ENCODE data around the gene PGD. TPM values are rescaled to one million over a fixed set of nuclear protein-coding genes. Genes with fewer than 3 reads are reported as not detected.

The PGD gene
- total and polyA plus RNA-seq, 10 of the 15 experiments (the other 5 are each of a cell fraction or from before 2014, with no cell fraction given), result 108 to 262 (median 171) TPM

- intact Hi-C loops (cut with micrococcal nuclease; ENCODE audit: unreplicated experiment) (no loop called here), in situ Hi-C loops (cut with MboI) (no loop called here)
- no peak for FAIRE-seq
- Histone ChIP-seq H3K4me3 (no peak within 1 kb of the TSS), H3K79me2 (ENCODE audit: control insufficient read depth, insufficient read depth, low read length) (no peaks in the 10 kb centered on the region), H3K27ac (ENCODE audit: control insufficient read depth, insufficient read depth) (no peak within 1 kb of the TSS), H3K4me2 (ENCODE audit: control insufficient read depth, insufficient read depth) (no peak within 1 kb of the TSS), H3K9me3 (replicated peaks; ENCODE audit: control insufficient read depth, insufficient read depth, low read length) (no peaks in the 10 kb centered on the region; the same call in 2 of the 3 replicates), H3K27me3 (replicated peaks in 1 of 2; ENCODE audit: control insufficient read depth in 2 of 2, insufficient read depth in 2 of 2, low read length in 1 of 2) (no peaks in the 10 kb centered on the region), H3K36me3 (ENCODE audit: control insufficient read depth in 2 of 2, insufficient read depth in 2 of 2, low read length in 1 of 2) (no peaks in the 10 kb centered on the region), H4K20me1 (ENCODE audit: control insufficient read depth, insufficient read depth) (no peaks in the 10 kb centered on the region), H3K4me1 (ENCODE audit: control insufficient read depth, insufficient read depth, low read length) (no peaks in the 10 kb centered on the region), H3K9ac (ENCODE audit: control insufficient read depth, insufficient read depth, low read length) (no peak within 1 kb of the TSS), H2AFZ (ENCODE audit: control insufficient read depth, low read depth, low read length) (no peak within 1 kb of the TSS)
- ChIA-PET CTCF (interaction anchor here (1.1 kb wide), 1 partner anchor 45 kb away, joined by 3 read pairs; no protein-coding TSS in a partner anchor), POLR2A (no interaction called here), RAD21 (ENCODE audit: unreplicated experiment) (no interaction called here), SMC1A (ENCODE audit: uncharacterized antibody, unreplicated experiment) (no interaction called here)
- TF ChIP-seq ZNF592 (IDR thresholded peaks at IDR 0.05) (no peak), FOXM1 (IDR thresholded peaks at IDR 0.05; ENCODE audit: low read depth, low read length) (no peak), CBFB (IDR thresholded peaks at IDR 0.05; ENCODE audit: low read depth) (no peak), IRF3 (IDR thresholded peaks at IDR 0.05) (no peak), MYB (IDR thresholded peaks at IDR 0.05; ENCODE audit: borderline replicate concordance, low read depth, low read length) (no peak), GATAD2B (conservative IDR thresholded peaks at IDR 0.05; ENCODE audit: low read depth) (no peak), ZNF207 (IDR thresholded peaks at IDR 0.05; ENCODE audit: borderline replicate concordance) (no peak), MXI1 (IDR thresholded peaks at IDR 0.05; ENCODE audit: low read depth, low read length) (no peak), SIX5 (IDR thresholded peaks at IDR 0.05; ENCODE audit: low read depth, low read length, severe bottlenecking) (no peak)
- 96% methylated on average over 10 of the region's 10 CpGs for WGBS (ENCODE audit: insufficient coverage, insufficient replicate concordance, low lambda C conversion rate, missing lambda C conversion rate)
- ATAC-seq, result no peak
- BruUV-seq (replicated peaks), result no TSS peak
- no peak for DNase-seq (ENCODE audit: low read depth, low spot score)
Measured at GRCh38 chr1:10449751-10450150, 50.9 kb downstream of the PGD start, which contains the start of gene CORT. Gene CORT (plus strand): TSS chr1:10450031. CDS start chr1:10450224, 193 bp downstream.

Data from GM12878 (cell line).